Neural crest cell (in vitro differentiated cells): ENCODE data around the gene KLF14. TPM values are rescaled to one million over a fixed set of nuclear protein-coding genes. Genes with fewer than 3 reads are reported as not detected.

ENCODE experiments used
- DNase-seq: peaks from one replicate; pipeline ENCODE4 v3.0.0; 2021; ENCODE audit warnings: low read depth, mixed read lengths, low spot score
- H3K27ac Mint-ChIP-seq: one replicate; pipeline ENCODE4 v1.8.0; 2021; ENCODE audit warnings: mild to moderate bottlenecking, mixed read lengths; ENCODE audit not compliant: unreplicated experiment
- H3K27me3 Mint-ChIP-seq: 2 replicates; pipeline ENCODE4 v1.8.0; 2021; ENCODE audit warnings: low read depth, mild to moderate bottlenecking, mixed read lengths
- H3K36me3 Mint-ChIP-seq: 2 replicates; pipeline ENCODE4 v1.8.0; 2021; ENCODE audit warnings: low read depth, mild to moderate bottlenecking, mixed read lengths
- H3K4me1 Mint-ChIP-seq: 2 replicates; pipeline ENCODE4 v1.8.0; 2021; ENCODE audit warnings: mixed read lengths
- H3K4me3 Mint-ChIP-seq: one replicate; pipeline ENCODE4 v1.8.0; 2021; ENCODE audit warnings: mild to moderate bottlenecking, mixed read lengths
- H3K9me3 Mint-ChIP-seq: 2 replicates; pipeline ENCODE4 v1.8.0; 2021; ENCODE audit warnings: mixed read lengths
- total RNA-seq: library from RNA; stranded (reverse); gene quantifications from 2 replicates; pipeline ENCODE4 v1.2.1, GENCODE V29; 2021
- TF ChIP-seq, protein P1 (sequence below): fragments of 200-600 bp; sonication (generic); conservative IDR thresholded peaks from 2 replicates; pipeline ENCODE4 v1.5.0; 2021; ENCODE audit warnings: antibody characterized with exemption, mild to moderate bottlenecking

The KLF14 gene
- total RNA-seq, 1 donor from 2014 or later, result not detected

DNA sequence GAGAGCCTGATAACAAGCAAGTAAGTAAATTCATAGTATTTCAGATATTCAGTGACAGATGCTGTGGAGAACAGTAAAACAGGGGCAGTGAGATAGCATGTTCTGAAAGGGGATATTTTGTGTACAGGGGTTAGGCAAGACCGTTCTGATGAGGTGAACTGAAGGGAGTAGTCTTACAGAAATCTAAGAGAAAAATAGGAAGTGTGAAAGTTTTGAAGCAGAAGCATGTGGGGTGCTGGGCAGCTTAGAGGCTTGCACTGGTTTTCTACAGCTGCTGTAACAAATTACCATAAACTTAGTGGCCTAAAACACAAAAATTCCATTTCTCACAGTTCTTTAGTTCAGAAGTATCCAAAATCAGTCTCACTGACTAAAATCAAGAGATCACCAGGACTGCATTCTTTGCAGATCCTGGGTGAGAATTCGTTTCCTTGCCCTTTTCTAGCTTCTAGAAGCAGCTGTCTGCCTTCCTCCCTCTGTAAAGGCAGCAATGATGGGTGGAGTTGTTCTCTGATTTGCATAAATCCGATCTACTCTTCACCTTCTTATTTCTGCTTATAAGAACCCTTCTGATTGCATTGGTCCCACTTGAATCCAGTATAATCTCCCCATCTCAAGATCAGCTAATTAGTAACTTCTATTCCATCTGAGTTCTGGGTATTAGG is 7.5 kb upstream of the KLF14 start:
- Mint-ChIP-seq H3K36me3 (no peaks in the 10 kb centered on the region), H3K4me1 (no peaks in the 10 kb centered on the region), H3K27ac (no peak overlapping the region), H3K9me3 (no peaks in the 10 kb centered on the region), H3K27me3 (peaks cover 54% of the 10 kb centered on the region), H3K4me3 (no peak overlapping the region)
- TF ChIP-seq, protein P1, sequence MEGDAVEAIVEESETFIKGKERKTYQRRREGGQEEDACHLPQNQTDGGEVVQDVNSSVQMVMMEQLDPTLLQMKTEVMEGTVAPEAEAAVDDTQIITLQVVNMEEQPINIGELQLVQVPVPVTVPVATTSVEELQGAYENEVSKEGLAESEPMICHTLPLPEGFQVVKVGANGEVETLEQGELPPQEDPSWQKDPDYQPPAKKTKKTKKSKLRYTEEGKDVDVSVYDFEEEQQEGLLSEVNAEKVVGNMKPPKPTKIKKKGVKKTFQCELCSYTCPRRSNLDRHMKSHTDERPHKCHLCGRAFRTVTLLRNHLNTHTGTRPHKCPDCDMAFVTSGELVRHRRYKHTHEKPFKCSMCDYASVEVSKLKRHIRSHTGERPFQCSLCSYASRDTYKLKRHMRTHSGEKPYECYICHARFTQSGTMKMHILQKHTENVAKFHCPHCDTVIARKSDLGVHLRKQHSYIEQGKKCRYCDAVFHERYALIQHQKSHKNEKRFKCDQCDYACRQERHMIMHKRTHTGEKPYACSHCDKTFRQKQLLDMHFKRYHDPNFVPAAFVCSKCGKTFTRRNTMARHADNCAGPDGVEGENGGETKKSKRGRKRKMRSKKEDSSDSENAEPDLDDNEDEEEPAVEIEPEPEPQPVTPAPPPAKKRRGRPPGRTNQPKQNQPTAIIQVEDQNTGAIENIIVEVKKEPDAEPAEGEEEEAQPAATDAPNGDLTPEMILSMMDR, result no peak
- no peak for DNase-seq

DNA sequence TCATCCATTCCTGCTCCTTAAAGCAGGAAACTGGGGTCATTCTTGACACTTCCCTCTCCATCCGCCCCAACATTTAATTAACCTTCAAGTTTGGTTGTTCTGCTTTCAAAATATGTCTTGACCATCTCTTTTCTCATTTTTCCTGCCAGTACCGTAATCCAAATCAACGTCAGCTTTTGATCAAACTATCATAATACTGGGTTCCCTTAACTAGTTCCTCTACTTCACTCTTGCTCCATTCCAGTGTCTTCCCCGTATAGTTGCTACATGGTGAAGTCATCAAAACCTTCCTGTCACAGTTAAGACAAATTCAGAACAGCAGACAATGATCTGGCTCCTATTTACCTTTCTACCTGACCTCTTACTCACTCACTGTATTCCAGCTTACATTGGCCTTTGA is 6.6 kb upstream of the KLF14 start:
- no peak for DNase-seq
- Mint-ChIP-seq H3K27me3 (peaks cover 57% of the 10 kb centered on the region), H3K36me3 (no peaks in the 10 kb centered on the region), H3K4me1 (no peaks in the 10 kb centered on the region), H3K4me3 (no peak overlapping the region), H3K9me3 (no peaks in the 10 kb centered on the region), H3K27ac (no peak overlapping the region)
- TF ChIP-seq, protein P1, result no peak

DNA sequence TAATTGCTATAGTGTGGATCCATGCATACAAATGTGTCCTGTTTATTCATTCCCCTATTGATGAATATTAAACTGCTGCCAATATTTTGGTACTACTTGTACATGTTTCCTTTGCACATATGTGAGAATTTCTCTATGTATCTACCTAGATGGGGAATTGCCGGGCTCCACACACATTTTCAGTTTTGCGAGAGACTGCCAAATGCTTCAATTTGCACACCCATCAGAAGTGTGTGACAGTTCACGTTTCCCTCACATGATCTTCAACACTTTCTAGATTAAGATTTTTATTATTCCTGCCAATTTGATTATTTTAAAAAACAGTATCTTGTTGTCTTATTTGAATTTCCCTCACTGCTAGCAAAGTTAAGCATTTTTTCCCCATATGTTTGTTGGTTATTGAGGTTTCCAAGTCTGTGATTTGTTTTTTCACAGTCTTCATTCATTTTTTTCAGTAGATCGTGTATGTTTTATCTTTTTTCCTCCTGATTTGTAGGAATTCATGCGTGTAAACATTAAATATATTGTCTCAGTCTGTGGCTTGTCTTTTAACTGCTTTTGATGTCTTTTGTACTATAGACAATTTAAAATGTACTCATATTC is 2.4 kb upstream of the KLF14 start:
- peaks cover 6% of the 10 kb centered on the region for H3K4me1 Mint-ChIP-seq
- DNase-seq, result no peak
- H3K9me3 Mint-ChIP-seq, result peaks cover 3% of the 10 kb centered on the region
- no peak overlapping the region for H3K27ac Mint-ChIP-seq
- H3K36me3 Mint-ChIP-seq, result peaks cover 8% of the 10 kb centered on the region
- H3K27me3 Mint-ChIP-seq, result peaks cover 64% of the 10 kb centered on the region
- TF ChIP-seq, protein P1, result no peak
- peak overlapping the region; percentile 38 for H3K4me3 Mint-ChIP-seq

DNA sequence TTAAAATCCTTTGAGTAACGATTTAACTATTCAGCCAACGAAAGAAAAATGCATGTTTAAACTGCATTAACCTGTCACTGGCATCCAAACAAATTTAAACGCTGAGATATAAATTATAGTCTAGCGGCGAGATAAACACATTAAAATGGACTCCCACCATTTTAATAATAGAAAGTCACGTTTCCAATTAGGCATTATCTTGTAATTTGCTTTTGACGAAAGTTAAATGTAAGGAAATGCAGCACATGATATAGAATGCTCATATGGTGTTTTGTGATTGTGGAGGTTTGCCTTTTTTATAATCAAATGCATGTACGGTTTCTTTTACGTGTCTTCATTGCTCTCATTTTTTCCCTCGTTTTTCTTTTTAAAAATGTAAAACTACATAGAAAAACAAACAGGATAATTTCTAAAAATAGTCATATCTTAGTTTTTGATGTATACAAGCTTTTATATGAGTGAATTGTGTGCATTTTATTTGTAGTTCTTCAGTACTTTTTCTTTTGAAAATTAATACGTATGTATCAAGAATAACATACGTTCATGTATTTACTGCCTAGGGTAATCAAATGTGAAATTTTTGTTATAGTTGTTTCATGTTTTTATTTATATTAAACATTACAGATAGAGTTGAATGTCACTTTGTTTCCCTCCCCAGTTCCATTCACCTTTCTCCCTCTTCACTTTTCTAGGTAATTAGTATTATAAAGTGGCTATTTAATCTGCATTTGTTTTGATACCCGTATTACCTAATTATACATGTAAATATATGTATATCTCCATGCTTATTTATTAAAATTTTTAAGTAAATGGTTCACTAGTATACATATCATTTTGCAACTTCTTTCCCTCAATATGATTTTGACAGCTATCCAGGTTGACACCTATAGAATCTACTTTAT is 1.1 kb upstream of the KLF14 start:
- TF ChIP-seq, protein P1, result no peak
- Mint-ChIP-seq H3K27me3 (peaks cover 77% of the 10 kb centered on the region), H3K9me3 (peaks cover 9% of the 10 kb centered on the region), H3K4me1 (peaks cover 6% of the 10 kb centered on the region), H3K36me3 (peaks cover 12% of the 10 kb centered on the region), H3K4me3 (peak overlapping the region; percentile 90), H3K27ac (no peak overlapping the region)
- no peak for DNase-seq

DNA sequence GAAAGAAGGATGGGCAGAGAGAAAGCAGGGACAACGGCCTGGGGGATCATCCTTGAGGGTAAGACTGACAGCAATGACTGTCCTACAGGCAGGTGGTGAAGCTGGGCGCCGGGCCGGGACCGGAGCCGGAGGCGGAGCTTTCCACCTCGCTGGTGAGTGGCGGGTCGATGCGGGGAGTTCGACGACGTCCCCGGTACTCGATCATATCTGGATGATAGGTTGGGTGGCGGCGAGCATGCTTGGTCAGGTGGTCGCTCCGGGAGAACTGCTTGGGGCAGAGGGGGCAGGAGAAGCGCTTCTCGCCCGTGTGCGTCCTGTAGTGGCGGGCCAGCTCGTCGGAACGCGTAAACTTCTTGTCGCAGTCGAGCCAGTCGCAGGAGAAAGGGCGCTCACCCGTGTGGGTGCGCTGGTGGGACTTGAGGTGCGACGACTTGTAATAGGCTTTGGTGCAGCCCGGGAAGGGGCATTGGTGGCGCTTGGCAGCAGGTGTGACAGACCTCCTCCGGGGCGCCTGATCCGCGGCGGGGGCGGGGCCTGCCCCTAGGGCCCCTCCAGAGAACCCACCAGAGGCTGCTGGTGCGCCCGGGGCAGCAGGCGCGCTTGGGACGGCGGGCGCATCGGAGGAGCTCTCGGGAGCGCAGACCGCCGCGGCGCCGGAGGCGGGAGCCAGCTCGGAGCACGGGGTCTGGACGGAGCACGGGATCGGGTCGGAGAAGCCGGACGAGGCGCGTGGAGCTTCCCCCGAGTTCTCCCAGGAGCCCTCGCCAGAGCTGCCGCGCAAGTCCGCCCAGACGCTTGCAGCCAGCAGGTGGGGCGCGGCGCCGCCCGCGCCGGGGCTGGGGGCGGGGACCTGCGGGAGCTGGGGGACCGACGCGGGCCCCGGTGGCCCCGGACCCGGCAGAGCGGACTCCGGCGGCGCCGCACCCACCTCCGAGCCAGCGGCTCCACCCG is 752 bp downstream of the KLF14 start:
- Mint-ChIP-seq H3K9me3 (peaks cover 9% of the 10 kb centered on the region), H3K36me3 (peaks cover 12% of the 10 kb centered on the region), H3K27ac (no peak overlapping the region), H3K4me1 (peaks cover 6% of the 10 kb centered on the region), H3K27me3 (peaks cover 87% of the 10 kb centered on the region), H3K4me3 (peak overlapping the region; percentile 74)
- DNase-seq, result peak; percentile 14
- TF ChIP-seq, protein P1, result peak; percentile 28
